HCT116 (cell line): ENCODE data around the gene LIPI. TPM values are rescaled to one million over a fixed set of nuclear protein-coding genes. Genes with fewer than 3 reads are reported as not detected.

ENCODE experiments used
- ATAC-seq: fragments of 200-7000 bp; cut with Tn5 transposase; 2 replicates; pipeline ENCODE4 v1.9.1; 2020; ENCODE audit warnings: mild to moderate bottlenecking, moderate library complexity
- BruUV-seq: library from RNA; stranded (reverse); fragments of 400-500 nt; replicated peaks from 2 replicates; lab custom pipeline; 2021; lab: Mats Ljungman, UMichigan
- CTCF ChIA-PET: fragments of 300-600 bp; sonication (Branson Sonifier 250); formaldehyde crosslinking; loops from one replicate; lab custom pipeline; 2021; ENCODE audit warnings: antibody characterized with exemption; lab: Charles Lee
- POLR2A ChIA-PET: fragments of 300-600, 350-600 bp; sonication (Branson Sonifier 250); formaldehyde crosslinking; loops from one replicate; lab custom pipeline; 2021; ENCODE audit warnings: antibody characterized with exemption; lab: Charles Lee
- RAD21 ChIA-PET, 2 experiments: fragments of 300-600 bp; sonication (Branson Sonifier 250); formaldehyde crosslinking; loops; one replicate each; lab custom pipeline; 2023; ENCODE audit warnings: low total read pairs in 2 of 2; ENCODE audit not compliant: uncharacterized antibody in 2 of 2, unreplicated experiment in 2 of 2, low non-redundant PET in 1 of 2; lab: Charles Lee
- DNase-seq: peaks from one replicate; pipeline ENCODE4 v3.0.0-alpha.2; 2010; ENCODE audit warnings: low read depth, low spot score
- H2AFZ ChIP-seq: fragments of 200-600 bp; shearing (Covaris generic), sonication (generic); 2 replicates; pipeline ENCODE4 v1.6.1; 2017; ENCODE audit warnings: low read depth, mixed run types, mixed read lengths, antibody characterized with exemption, low read length; ENCODE audit not compliant: poor library complexity, severe bottlenecking
- H3K27ac ChIP-seq: 2 replicates; pipeline ENCODE4 v1.5.1; 2012; ENCODE audit warnings: low read depth, low read length
- H3K27me3 ChIP-seq: fragments of 200-600 bp; sonication (generic); 2 replicates; pipeline ENCODE4 v1.6.1; 2016; ENCODE audit warnings: mixed run types, low read length, mixed read lengths; ENCODE audit not compliant: insufficient read depth
- H3K36me3 ChIP-seq, 2 experiments: fragments of 200-500 bp in 1 of 2; fragments of 200-600 bp in 1 of 2; sonication (Bioruptor generic) in 1 of 2; sonication (generic) in 1 of 2; 2 replicates each; pipeline versions ENCODE4 v1.5.1 to v1.6.1; 2014 to 2016; ENCODE audit warnings: low read length in 2 of 2, inconsistent platforms in 1 of 2, mixed read lengths in 1 of 2, mixed run types in 1 of 2; ENCODE audit not compliant: insufficient read depth in 2 of 2, control insufficient read depth in 1 of 2
- H3K4me1 ChIP-seq, 2 experiments: fragments of 200-600 bp in 1 of 2; sonication (generic) in 1 of 2; 2 replicates each; pipeline versions ENCODE4 v1.5.1 to v1.6.1; 2012 to 2017; ENCODE audit warnings: low read length in 2 of 2, inconsistent platforms in 1 of 2, mild to moderate bottlenecking in 1 of 2, mixed read lengths in 1 of 2, mixed run types in 1 of 2, moderate library complexity in 1 of 2; ENCODE audit not compliant: insufficient read depth in 2 of 2, control insufficient read depth in 1 of 2
- H3K4me2 ChIP-seq: fragments of 200-600 bp; sonication (generic); 2 replicates; pipeline ENCODE4 v1.6.1; 2017; ENCODE audit warnings: mixed run types, low read length, mixed read lengths
- H3K4me3 ChIP-seq, 2 experiments: fragments of 200-600 bp in 1 of 2; sonication (generic) in 1 of 2; replicated peaks in 1 of 2; 2 replicates each; pipeline ENCODE4 v1.5.1; 2011 to 2016; ENCODE audit warnings: low read length in 2 of 2, control low read depth in 1 of 2, low read depth in 1 of 2, mild to moderate bottlenecking in 1 of 2, mixed read lengths in 1 of 2, mixed run types in 1 of 2
- H3K79me2 ChIP-seq: fragments of 200-600 bp; sonication (generic); 2 replicates; pipeline ENCODE4 v1.6.1; 2017; ENCODE audit warnings: mild to moderate bottlenecking, mixed run types, low read length, moderate library complexity, mixed read lengths; ENCODE audit not compliant: insufficient read depth
- H3K9ac ChIP-seq: fragments of 200-600 bp; sonication (generic); 2 replicates; pipeline ENCODE4 v1.6.1; 2016; ENCODE audit warnings: low read length, mixed read lengths
- H3K9me2 ChIP-seq: fragments of 200-600 bp; sonication (generic), shearing (Covaris generic); 2 replicates; pipeline ENCODE4 v1.6.1; 2017; ENCODE audit warnings: mixed run types, mild to moderate bottlenecking, moderate library complexity; ENCODE audit not compliant: insufficient read depth
- H3K9me3 ChIP-seq, 2 experiments: fragments of 200-500 bp in 1 of 2; fragments of 200-600 bp in 1 of 2; sonication (Bioruptor generic) in 1 of 2; sonication (generic) in 1 of 2; 2 replicates each; pipeline ENCODE4 v1.6.1; 2014 to 2017; ENCODE audit warnings: low read length in 2 of 2, mixed read lengths in 2 of 2, inconsistent platforms in 1 of 2, low read depth in 1 of 2, mild to moderate bottlenecking in 1 of 2, mixed run types in 1 of 2, moderate library complexity in 1 of 2; ENCODE audit not compliant: control insufficient read depth in 1 of 2, insufficient read depth in 1 of 2
- H4K20me1 ChIP-seq: fragments of 200-600 bp; sonication (generic), shearing (Covaris generic); 2 replicates; pipeline ENCODE4 v1.6.1; 2017; ENCODE audit warnings: mixed run types, mild to moderate bottlenecking, moderate library complexity; ENCODE audit not compliant: insufficient read depth
- CBX3 ChIP-seq: IDR thresholded peaks from 2 replicates; pipeline ENCODE4 v1.6.1; 2012; ENCODE audit warnings: low read depth
- EGR1 ChIP-seq: IDR thresholded peaks from 2 replicates; pipeline ENCODE4 v1.6.1; 2012; ENCODE audit warnings: low read depth
- EZH2 ChIP-seq: fragments of 200-600 bp; sonication (generic); IDR thresholded peaks from 2 replicates; pipeline ENCODE4 v1.6.1; 2017; ENCODE audit warnings: antibody characterized with exemption, mixed run types
- EZH2phosphoT487 ChIP-seq: fragments of 200-600 bp; IDR thresholded peaks from 2 replicates; pipeline ENCODE4 v1.6.1; 2018; ENCODE audit warnings: antibody characterized with exemption, borderline replicate concordance
- FOSL1 ChIP-seq: IDR thresholded peaks from 2 replicates; pipeline ENCODE4 v1.6.1; 2012; ENCODE audit warnings: low read depth
- JUND ChIP-seq: IDR thresholded peaks from 2 replicates; pipeline ENCODE4 v1.6.1; 2012
- RAD21 ChIP-seq: IDR thresholded peaks from 2 replicates; pipeline ENCODE4 v1.6.1; 2012; ENCODE audit warnings: low read depth, mild to moderate bottlenecking
- SRF ChIP-seq: IDR thresholded peaks from 2 replicates; pipeline ENCODE4 v1.6.1; 2012; ENCODE audit warnings: low read depth
- ZNF274 ChIP-seq: fragments of 200-500 bp; sonication (Bioruptor generic); IDR thresholded peaks from 2 replicates; pipeline ENCODE4 v1.6.1; 2014; ENCODE audit warnings: mild to moderate bottlenecking, low read depth, low read length, inconsistent platforms
- intact Hi-C: fragments of 100-400 bp; cut with micrococcal nuclease; formaldehyde crosslinking; loops from 2 replicates; pipeline ENCODE4 v1.10.0; 2022
- total RNA-seq: library from RNA; stranded (reverse); gene quantifications from one replicate; pipeline ENCODE4 v1.2.1, GENCODE V29; 2021; ENCODE audit not compliant: unreplicated experiment
- TF ChIP-seq, protein P1 (sequence below), 3 experiments: fragments of 200-600 bp in 1 of 3; sonication (generic) in 1 of 3; IDR thresholded peaks in 2 of 3; conservative IDR thresholded peaks in 1 of 3; 2 replicates each; pipeline ENCODE4 v1.5.1; 2012 to 2017; ENCODE audit warnings: low read depth in 2 of 3, low read length in 2 of 3, antibody characterized with exemption in 1 of 3, borderline replicate concordance in 1 of 3, control low read depth in 1 of 3, mild to moderate bottlenecking in 1 of 3, mixed read lengths in 1 of 3, mixed run types in 1 of 3, moderate library complexity in 1 of 3; ENCODE audit not compliant: insufficient read depth in 1 of 3
- TF ChIP-seq, protein P2 (sequence below): IDR thresholded peaks from 2 replicates; pipeline ENCODE4 v1.6.1; 2012
- TF ChIP-seq, protein P3 (sequence below): IDR thresholded peaks from 2 replicates; pipeline ENCODE4 v1.6.1; 2012; ENCODE audit warnings: low read depth
- TF ChIP-seq, protein P4 (sequence below): IDR thresholded peaks from 2 replicates; pipeline ENCODE4 v1.6.1; 2011; ENCODE audit warnings: mild to moderate bottlenecking, low read length, moderate library complexity; ENCODE audit not compliant: insufficient replicate concordance; ENCODE audit errors: extremely low read depth

Gene LIPI
- total RNA-seq, 1 experiment from 2014 or later, result not detected

DNA sequence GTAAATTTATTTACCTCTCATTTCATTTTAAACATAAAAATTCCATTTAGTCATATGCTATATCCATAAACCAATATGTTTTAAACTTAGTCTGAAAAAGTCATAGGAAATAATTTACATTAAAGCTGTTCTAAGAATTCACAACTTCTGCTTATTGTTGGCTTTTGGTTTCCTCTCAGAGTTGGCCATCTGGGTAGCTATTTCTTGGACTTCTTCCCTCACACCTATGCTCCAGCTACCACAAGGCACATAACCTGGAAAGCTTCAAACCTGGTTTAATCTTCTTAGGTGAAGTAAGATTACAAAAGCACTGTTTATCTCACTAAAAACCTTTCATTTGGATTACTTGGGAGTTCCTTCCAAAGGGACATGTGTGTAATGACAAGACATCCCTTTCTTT is 35.0 kb upstream of the LIPI start:
- H3K9me2 ChIP-seq, result no peaks in the 10 kb centered on the region
- ATAC-seq (no peak), DNase-seq (no peak)
- BruUV-seq, result no TSS peak
- H3K27me3 ChIP-seq, result no peaks in the 10 kb centered on the region
- intact Hi-C loops, result no loop called here
- H3K27ac ChIP-seq, result no peak overlapping the region
- no peak overlapping the region for H3K9ac ChIP-seq
- H3K79me2 ChIP-seq, result no peaks in the 10 kb centered on the region
- TF ChIP-seq CBX3, result no peak
- TF ChIP-seq, protein P1, sequence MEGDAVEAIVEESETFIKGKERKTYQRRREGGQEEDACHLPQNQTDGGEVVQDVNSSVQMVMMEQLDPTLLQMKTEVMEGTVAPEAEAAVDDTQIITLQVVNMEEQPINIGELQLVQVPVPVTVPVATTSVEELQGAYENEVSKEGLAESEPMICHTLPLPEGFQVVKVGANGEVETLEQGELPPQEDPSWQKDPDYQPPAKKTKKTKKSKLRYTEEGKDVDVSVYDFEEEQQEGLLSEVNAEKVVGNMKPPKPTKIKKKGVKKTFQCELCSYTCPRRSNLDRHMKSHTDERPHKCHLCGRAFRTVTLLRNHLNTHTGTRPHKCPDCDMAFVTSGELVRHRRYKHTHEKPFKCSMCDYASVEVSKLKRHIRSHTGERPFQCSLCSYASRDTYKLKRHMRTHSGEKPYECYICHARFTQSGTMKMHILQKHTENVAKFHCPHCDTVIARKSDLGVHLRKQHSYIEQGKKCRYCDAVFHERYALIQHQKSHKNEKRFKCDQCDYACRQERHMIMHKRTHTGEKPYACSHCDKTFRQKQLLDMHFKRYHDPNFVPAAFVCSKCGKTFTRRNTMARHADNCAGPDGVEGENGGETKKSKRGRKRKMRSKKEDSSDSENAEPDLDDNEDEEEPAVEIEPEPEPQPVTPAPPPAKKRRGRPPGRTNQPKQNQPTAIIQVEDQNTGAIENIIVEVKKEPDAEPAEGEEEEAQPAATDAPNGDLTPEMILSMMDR (IDR thresholded peaks at IDR 0.05 in 2 of 3, conservative IDR thresholded peaks at IDR 0.05 in 1 of 3; ENCODE audit: borderline replicate concordance in 1 of 3, insufficient read depth in 1 of 3, low read depth in 2 of 3, low read length in 2 of 3), result no peak
- no peak for TF ChIP-seq RAD21
- no peak for TF ChIP-seq FOSL1
- TF ChIP-seq JUND, result no peak
- TF ChIP-seq, protein P2, sequence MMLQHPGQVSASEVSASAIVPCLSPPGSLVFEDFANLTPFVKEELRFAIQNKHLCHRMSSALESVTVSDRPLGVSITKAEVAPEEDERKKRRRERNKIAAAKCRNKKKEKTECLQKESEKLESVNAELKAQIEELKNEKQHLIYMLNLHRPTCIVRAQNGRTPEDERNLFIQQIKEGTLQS, result no peak
- no peak for TF ChIP-seq SRF
- TF ChIP-seq ZNF274, result no peak
- TF ChIP-seq, protein P3, sequence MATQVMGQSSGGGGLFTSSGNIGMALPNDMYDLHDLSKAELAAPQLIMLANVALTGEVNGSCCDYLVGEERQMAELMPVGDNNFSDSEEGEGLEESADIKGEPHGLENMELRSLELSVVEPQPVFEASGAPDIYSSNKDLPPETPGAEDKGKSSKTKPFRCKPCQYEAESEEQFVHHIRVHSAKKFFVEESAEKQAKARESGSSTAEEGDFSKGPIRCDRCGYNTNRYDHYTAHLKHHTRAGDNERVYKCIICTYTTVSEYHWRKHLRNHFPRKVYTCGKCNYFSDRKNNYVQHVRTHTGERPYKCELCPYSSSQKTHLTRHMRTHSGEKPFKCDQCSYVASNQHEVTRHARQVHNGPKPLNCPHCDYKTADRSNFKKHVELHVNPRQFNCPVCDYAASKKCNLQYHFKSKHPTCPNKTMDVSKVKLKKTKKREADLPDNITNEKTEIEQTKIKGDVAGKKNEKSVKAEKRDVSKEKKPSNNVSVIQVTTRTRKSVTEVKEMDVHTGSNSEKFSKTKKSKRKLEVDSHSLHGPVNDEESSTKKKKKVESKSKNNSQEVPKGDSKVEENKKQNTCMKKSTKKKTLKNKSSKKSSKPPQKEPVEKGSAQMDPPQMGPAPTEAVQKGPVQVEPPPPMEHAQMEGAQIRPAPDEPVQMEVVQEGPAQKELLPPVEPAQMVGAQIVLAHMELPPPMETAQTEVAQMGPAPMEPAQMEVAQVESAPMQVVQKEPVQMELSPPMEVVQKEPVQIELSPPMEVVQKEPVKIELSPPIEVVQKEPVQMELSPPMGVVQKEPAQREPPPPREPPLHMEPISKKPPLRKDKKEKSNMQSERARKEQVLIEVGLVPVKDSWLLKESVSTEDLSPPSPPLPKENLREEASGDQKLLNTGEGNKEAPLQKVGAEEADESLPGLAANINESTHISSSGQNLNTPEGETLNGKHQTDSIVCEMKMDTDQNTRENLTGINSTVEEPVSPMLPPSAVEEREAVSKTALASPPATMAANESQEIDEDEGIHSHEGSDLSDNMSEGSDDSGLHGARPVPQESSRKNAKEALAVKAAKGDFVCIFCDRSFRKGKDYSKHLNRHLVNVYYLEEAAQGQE, result no peak
- TF ChIP-seq EZH2phosphoT487, result no peak
- TF ChIP-seq, protein P4, sequence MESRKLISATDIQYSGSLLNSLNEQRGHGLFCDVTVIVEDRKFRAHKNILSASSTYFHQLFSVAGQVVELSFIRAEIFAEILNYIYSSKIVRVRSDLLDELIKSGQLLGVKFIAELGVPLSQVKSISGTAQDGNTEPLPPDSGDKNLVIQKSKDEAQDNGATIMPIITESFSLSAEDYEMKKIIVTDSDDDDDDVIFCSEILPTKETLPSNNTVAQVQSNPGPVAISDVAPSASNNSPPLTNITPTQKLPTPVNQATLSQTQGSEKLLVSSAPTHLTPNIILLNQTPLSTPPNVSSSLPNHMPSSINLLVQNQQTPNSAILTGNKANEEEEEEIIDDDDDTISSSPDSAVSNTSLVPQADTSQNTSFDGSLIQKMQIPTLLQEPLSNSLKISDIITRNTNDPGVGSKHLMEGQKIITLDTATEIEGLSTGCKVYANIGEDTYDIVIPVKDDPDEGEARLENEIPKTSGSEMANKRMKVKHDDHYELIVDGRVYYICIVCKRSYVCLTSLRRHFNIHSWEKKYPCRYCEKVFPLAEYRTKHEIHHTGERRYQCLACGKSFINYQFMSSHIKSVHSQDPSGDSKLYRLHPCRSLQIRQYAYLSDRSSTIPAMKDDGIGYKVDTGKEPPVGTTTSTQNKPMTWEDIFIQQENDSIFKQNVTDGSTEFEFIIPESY, result no peak
- TF ChIP-seq EZH2, result no peak
- TF ChIP-seq EGR1, result no peak
- CTCF ChIA-PET, result no interaction called here
- no peak overlapping the region for H3K4me3 ChIP-seq
- no peaks in the 10 kb centered on the region for H3K36me3 ChIP-seq
- POLR2A ChIA-PET, result no interaction called here
- no peak overlapping the region for H3K4me2 ChIP-seq
- H3K9me3 ChIP-seq, result peaks cover 0 to 20% of the 10 kb centered on the region in 2 experiments; a peak in 2 of 4 replicates
- H3K4me1 ChIP-seq, result no peaks in the 10 kb centered on the region
- RAD21 ChIA-PET, result no interaction called here
- no peak overlapping the region for H2AFZ ChIP-seq
- H4K20me1 ChIP-seq, result no peaks in the 10 kb centered on the region
